Stimulated activated CD4-positive, alpha-beta T cell treated with anti-CD3 and anti-CD28 coated beads, TNF-alpha, amount 100 ng/mL, for 24 hours (primary cell): ENCODE measurements around the gene CIBAR2.
A peak's percentile ranks its signal among the peaks of the same experiment; 100 is the strongest.
"Not testable (repeated sequence)": the region's sequence is repeated elsewhere in the genome, so short reads cannot be mapped to it uniquely, and the experiment has no call there.

Source experiments
- DNase-seq, 3 experiments: peaks; one replicate each; pipeline ENCODE4 v3.0.0-alpha.2; 2020; ENCODE audit warnings: low read depth in 3 of 3

The CIBAR2 gene

GRCh38 chr16:85062845-85063244 lies 49.4 kb downstream of the CIBAR2 start:
- no peak for DNase-seq

DNA sequence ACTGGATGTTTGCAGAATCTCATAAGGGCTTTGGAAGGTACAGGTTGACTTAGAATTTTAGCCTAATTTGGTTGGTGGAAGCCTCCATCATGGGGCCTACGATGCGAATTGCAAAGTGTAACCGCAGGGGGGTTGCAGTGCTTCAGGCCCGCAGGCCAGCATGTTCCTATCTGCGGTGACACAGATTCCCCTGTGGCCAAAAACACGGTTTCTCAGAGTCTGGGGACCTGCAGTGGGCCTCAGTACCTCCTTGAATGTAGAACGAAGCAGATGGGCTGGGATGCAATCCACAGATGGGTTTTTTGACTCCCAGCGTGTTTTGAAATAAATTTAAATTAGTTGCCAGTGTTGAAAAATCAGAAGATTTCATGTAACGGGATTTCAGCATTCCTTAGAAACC lies 49.9 kb downstream of the CIBAR2 start:
- DNase-seq: no peak

DNA sequence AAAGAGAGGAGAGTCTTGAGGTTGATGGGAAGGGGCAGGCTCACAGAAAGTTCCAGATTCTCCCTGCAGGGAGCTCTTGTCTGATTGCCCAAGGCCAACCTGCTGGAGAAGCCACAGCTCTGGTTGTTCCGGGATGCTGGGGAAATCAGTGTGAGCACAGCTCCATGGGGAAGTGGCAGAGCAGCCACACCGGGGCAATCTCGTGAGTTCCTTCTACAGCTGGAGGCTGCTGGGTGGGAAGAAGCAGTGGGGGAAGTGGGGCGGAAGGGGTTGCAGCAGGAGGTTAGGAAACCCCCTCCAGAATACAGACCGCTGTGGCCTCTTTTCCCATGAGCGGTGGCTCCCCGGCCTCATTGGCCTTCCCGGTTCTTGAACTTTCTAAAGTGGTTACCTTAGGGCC lies 50.7 kb downstream of the CIBAR2 start:
- DNase-seq: no peak

- DNase-seq: no peak
Observed at GRCh38 chr16:85058909-85059308, 53.4 kb downstream of the CIBAR2 start.

- no peak for DNase-seq
Observed at GRCh38 chr16:85057948-85058347, 54.3 kb downstream of the CIBAR2 start.

GRCh38 chr16:85057212-85057889 lies 54.9 kb downstream of the CIBAR2 start:
- DNase-seq: no peak

DNA sequence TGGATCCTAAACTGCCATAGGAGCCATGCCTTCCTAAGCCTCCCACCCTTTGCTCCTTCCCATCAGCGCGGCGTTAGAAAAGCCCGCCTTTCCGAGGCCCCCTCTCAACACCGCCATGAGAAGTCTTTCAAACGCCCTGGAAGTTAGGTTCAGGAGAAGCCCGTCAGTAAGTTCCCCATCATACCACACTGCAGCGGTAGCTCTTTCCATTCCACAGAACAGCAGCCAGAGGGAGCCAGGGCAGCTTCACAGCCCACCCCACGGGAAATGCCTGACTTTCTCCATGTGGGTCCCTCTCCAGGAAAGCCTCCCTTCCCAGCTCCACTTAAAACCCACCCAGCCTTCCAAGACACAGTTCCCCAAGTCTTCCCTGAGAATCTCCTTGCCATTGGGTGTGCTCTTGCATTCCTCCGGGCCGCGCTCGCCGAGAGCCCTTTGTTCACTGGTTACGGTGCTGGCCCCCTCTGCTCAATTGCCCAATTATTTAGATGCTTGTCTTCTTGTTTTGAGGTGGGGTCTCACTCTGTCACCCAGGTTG lies 56.0 kb downstream of the CIBAR2 start:
- no peak for DNase-seq

DNA sequence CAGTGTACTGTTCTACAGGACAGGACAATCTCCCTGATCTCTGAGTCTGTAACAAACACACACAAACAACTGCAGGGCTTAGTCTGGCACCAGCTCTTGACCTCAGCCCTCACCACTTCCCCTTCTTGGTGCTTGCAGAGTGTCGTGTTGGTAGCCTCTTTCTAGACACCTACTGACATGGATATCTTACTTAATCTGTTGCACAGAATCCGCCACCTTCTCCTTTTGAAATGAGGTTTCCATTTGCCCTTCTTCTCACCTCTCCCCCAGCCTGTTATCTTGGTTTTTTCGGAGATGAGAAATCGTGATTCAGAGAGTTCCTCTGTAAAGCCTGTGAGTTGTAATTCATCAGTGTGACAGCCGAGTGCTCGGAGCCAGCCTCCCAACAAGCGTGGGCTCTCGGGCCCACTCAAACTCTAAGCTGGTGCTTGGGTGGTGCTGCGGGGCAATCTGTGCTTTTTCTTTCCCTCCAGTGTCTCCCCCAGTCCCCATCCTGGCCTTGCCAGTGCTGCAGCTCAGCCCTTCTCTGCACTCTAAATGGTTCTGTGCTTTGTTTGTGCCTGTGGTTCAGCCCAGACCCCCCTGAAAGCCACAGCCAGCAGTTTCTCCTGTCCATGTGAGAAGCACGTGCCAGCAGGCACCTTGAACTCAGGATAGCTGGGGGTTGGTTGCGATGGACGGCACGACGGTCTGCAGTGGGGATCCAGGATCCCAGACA lies 56.6 kb downstream of the CIBAR2 start:
- DNase-seq: peak; percentile 28 to 66 (median 31)

DNA sequence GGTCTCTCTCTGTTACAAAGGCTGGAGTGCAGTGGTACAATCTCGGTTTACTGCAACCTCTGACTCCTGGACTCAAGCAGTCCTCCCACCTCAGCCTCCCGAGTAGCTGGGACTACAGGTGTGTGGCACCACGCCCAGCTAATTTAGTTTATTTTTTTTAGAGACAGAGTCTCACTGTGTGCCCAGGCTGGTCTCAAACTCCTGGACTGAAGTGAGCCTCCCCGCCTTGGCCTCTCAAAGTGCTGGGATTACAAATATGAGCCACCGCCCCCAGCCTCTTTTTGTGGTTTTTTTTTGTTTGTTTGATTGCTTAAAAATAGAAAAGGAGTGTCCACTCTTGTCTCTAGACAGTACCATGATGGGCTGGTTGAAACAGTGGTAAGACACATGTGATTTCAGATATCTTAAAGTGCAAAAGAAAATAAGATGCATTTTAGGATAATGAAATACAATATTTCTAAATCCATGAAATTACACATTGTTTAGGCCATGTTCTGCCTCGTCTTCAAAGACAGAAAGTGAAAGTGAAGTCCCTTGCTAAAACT lies 57.3 kb downstream of the CIBAR2 start:
- no peak for DNase-seq

- not testable (repeated sequence) for DNase-seq
Observed at GRCh38 chr16:85054321-85054720, 58.0 kb downstream of the CIBAR2 start.

GRCh38 chr16:85052536-85052935 lies 59.7 kb downstream of the CIBAR2 start:
- DNase-seq: no peak

DNA sequence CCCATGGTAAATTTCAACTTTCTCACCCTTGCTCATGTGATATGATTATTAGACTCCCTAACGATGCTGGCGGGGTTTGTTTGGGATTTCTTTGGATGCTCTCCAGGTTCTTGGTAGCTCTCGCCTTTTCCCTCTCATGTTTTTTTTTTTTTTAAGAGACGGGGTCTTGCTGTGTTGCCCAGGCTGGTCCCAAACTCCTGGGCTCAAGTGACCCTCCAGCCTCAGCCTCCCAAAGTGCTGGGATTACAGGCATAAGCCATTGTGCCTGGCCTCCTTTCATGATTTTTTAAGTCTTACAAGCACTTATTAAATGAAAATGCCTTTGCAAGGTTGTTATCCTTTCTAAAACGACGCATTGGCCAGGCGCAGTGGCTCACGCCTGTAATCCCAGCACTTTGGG lies 60.6 kb downstream of the CIBAR2 start:
- no peak for DNase-seq

GRCh38 chr16:85051067-85051581 lies 61.1 kb downstream of the CIBAR2 start:
- no peak for DNase-seq

DNA sequence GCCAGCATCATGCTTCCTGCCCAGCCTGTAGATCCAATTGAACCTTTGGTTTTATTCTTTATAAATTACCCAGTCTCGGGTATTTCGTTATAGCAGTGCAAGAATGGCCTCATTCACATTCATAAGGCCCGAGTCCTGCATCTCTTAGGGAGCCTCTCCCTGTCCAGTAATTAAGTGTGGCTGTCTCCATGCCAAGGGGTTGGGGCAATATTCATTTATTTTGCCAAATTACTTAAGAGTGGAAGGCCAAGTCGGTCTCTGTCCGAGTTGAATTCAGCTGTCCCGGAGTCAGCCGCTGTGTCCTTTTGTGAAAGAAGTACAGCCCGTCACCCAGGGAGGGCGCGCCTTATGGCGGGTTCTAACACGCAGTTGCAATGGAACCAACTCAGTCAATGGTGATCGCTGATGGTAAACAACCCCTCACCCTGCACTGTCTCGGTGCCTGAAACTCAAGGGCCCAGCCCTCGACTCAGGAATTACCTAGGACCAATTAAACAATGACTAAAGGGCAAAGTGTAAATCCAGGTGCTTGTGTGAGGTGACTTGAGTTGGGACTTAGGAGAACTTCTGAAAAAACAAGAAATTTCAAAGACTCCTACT lies 62.5 kb downstream of the CIBAR2 start:
- DNase-seq: no peak

- no peak for DNase-seq
Observed at GRCh38 chr16:85048921-85049562, 63.2 kb downstream of the CIBAR2 start.
